ENCODE data around the gene TIGD3. TPM values are rescaled to one million over a fixed set of nuclear protein-coding genes. Genes with fewer than 3 reads are reported as not detected.

Gene TIGD3
- total and polyA plus RNA-seq, 5 donors = 0.14 to 0.23 (median 0.18) TPM; not detected in 1

DNA sequence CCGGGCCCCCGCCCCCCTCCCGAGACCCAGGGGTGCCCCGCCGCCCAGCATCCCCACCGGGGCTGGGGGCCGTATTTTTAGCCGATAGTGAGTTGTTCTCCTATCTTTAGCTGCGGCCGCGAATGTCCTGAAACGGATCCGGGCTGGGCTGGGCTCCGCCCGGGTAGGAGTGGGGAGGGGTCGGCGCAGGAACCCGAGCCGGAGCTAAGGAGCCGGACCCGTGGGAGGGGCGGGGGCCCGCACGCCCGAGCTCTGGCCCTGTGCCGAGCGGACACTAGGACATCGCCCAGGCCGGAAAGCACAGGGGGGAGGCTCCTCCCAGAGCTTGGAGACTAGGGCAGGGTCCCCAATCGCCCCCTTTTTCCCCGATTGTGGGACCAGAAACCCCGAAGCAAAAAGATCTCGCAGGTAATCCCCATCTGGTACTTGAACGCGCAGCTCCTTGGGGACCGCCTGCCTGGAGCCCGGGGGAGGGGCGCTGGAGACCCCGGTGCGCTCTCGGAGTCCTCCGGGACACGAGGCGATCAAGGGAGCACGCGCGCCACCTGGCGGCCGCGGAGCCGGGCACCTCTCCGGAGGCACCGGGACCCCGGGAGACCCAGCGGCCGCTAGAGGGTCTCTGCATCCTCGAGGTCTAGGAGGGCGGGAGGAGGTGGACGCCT is 39.2 kb upstream of the TIGD3 start:
- H3K4me1 ChIP-seq (ENCODE audit: control insufficient read depth, insufficient read depth, low read length) = peaks cover 8% of the 10 kb centered on the region
- peak overlapping the region; percentile 84 for H3K27ac ChIP-seq (ENCODE audit: low read length)
- no peaks in the 10 kb centered on the region for H3K9me3 ChIP-seq (ENCODE audit: control insufficient read depth, low read length)
- ATAC-seq (peak; percentile 72 to 74), DNase-seq (peak; percentile 87 to 96 (median 94))
- H3K4me3 ChIP-seq (ENCODE audit: low read length) = peak overlapping the region; percentile 84
- under 1% methylated on average over 59 of the region's 59 CpGs for WGBS
- no peaks in the 10 kb centered on the region for H3K27me3 ChIP-seq (ENCODE audit: control insufficient read depth, insufficient read depth)
- intact Hi-C loops (cut with DNase I) = loop anchor here (1.0 to 5.0 kb wide), 4 partner anchors 38 to 41 kb away; no protein-coding TSS in a partner anchor

- WGBS = 17% methylated on average over 8 of the region's 8 CpGs
- Histone ChIP-seq H3K27me3 (ENCODE audit: control insufficient read depth, insufficient read depth) (no peaks in the 10 kb centered on the region), H3K27ac (ENCODE audit: low read length) (peak overlapping the region; percentile 81), H3K9me3 (ENCODE audit: control insufficient read depth, low read length) (no peaks in the 10 kb centered on the region), H3K4me1 (ENCODE audit: control insufficient read depth, insufficient read depth, low read length) (peaks cover 5% of the 10 kb centered on the region), H3K4me3 (ENCODE audit: low read length) (peak overlapping the region; percentile 84)
- ATAC-seq = no peak
- intact Hi-C loops (cut with DNase I) = loop anchor here (1.0 to 5.0 kb wide), 4 partner anchors 39 to 41 kb away; no protein-coding TSS in a partner anchor
- DNase-seq = no peak
Observed at GRCh38 chr11:65315866-65316226, 38.7 kb upstream of the TIGD3 start.

GRCh38 chr11:65316227-65317024 is 38.1 kb upstream of the TIGD3 start:
- ATAC-seq = peak; percentile 15 to 41
- WGBS = 31% methylated on average over 20 of the region's 20 CpGs
- no peaks in the 10 kb centered on the region for H3K27me3 ChIP-seq (ENCODE audit: control insufficient read depth, insufficient read depth)
- DNase-seq = peak; percentile 73 to 82 (median 79)
- H3K9me3 ChIP-seq (ENCODE audit: control insufficient read depth, low read length) = no peaks in the 10 kb centered on the region
- peak overlapping the region; percentile 84 for H3K4me3 ChIP-seq (ENCODE audit: low read length)
- intact Hi-C loops (cut with DNase I) = loop anchor here in 1 of 4 donors (5.0 kb wide), 1 partner anchor 39 kb away; no protein-coding TSS in a partner anchor
- H3K4me1 ChIP-seq (ENCODE audit: control insufficient read depth, insufficient read depth, low read length) = peaks cover 3% of the 10 kb centered on the region
- H3K27ac ChIP-seq (ENCODE audit: low read length) = peak overlapping the region; percentile 81

DNA sequence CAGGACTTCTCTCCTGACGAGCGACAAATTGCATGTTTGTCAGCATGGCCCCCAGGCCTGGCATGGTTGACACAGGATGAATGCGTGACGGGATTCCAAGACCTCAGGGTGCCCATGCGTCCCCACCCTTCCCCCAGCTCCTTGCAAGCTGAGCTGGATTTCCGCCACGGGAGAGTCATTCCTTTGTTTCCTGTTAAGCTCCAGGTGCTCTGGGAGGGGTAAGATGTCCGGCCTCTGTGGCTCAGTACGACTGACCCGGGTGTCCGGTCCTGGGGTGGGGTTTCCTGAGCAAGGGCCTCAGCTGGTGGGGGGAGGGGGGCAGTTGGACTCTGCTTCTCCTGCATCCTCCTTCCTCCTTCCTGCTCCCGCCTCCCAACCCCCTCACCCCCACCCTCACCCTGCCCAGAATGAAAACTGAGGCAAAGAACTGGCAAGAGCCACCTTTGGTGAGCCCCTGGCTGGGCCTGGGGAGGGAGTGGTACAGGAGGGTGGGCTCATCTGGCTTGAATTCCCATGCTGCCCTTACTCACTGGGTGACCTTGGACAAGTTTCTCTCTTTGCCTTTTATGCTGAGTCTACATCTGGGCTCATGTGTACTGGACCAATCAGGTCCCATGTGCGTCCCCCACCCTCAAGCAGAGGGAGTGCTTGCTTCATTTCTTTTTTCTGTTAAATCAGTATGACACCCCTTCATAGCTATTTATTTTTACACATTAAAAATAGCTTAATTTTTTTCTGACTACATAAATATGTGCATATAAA is 37.3 kb upstream of the TIGD3 start:
- Histone ChIP-seq H3K4me3 (ENCODE audit: low read length) (peak overlapping the region; percentile 5), H3K4me1 (ENCODE audit: control insufficient read depth, insufficient read depth, low read length) (peaks cover 3% of the 10 kb centered on the region), H3K27me3 (ENCODE audit: control insufficient read depth, insufficient read depth) (no peaks in the 10 kb centered on the region), H3K9me3 (ENCODE audit: control insufficient read depth, low read length) (no peaks in the 10 kb centered on the region), H3K27ac (ENCODE audit: low read length) (peak overlapping the region; percentile 81)
- peak; percentile 86 to 90 (median 87) for DNase-seq
- WGBS = 31% methylated on average over 13 of the region's 13 CpGs
- peak; percentile 6 to 64 for ATAC-seq
- intact Hi-C loops (cut with DNase I) = loop anchor here in 1 of 4 donors (5.0 kb wide), 1 partner anchor 40 kb away; no protein-coding TSS in a partner anchor

DNA sequence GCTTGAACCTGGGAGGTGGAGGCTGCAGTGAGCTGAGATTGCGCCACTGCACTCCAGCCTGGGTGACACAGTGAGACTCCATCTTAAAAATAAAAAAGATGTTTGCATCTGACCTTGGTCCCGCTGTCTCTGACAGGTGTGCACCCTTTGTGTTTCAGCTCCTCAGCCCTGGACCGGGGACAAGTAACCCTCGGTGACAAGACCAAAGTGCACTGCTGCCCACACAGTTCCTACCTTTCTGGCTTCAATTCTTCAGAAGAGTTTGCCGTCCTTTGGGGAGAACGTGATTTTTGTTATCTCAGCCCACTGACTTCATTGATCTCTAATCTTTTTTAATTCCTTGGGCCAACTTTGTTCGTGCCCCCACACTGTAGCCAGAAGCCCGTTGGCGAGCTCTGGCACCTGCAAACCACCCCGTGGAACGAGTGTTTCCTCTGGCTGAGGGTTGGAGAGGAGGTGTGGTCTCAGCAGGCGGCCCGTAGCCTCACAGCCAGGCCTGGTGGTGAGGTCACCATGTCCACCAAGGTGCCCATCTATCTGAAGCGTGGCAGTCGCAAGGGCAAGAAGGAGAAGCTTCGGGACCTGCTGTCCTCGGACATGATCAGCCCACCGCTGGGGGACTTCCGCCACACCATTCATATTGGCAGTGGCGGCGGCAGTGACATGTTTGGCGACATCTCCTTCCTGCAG is 34.0 kb upstream of the TIGD3 start:
- no peak overlapping the region for H3K4me3 ChIP-seq (ENCODE audit: low read length)

DNA sequence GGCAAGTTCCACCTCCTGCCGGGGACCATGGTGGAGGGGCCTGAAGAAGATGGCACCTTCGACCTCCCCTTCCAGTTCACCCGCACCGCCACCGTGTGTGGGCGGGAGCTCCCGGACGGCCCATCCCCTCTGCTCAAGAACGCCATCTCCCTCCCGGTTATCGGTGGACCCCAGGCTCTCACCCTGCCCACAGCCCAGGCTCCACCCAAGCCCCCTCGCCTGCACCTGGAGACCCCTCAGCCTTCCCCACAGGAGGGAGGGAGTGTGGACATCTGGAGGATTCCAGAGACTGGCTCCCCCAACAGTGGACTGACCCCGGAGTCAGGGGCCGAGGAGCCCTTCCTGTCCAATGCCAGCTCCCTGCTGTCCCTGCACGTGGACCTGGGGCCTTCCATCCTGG is 33.5 kb upstream of the TIGD3 start:
- no peak for ATAC-seq
- Histone ChIP-seq H3K4me3 (ENCODE audit: low read length) (no peak overlapping the region), H3K9me3 (ENCODE audit: control insufficient read depth, low read length) (no peaks in the 10 kb centered on the region), H3K27me3 (ENCODE audit: control insufficient read depth, insufficient read depth) (no peaks in the 10 kb centered on the region), H3K4me1 (ENCODE audit: control insufficient read depth, insufficient read depth, low read length) (no peaks in the 10 kb centered on the region), H3K27ac (ENCODE audit: low read length) (no peak overlapping the region)
- intact Hi-C loops (cut with DNase I) = no loop called here
- WGBS = 83% methylated on average over 15 of the region's 15 CpGs
- peak in 1 of 3 donors; percentile 43 for DNase-seq

More for the DNA sequence above, 34.0 kb upstream of the TIGD3 start:
- H3K9me3 ChIP-seq (ENCODE audit: control insufficient read depth, low read length) = no peaks in the 10 kb centered on the region
- no peaks in the 10 kb centered on the region for H3K27me3 ChIP-seq (ENCODE audit: control insufficient read depth, insufficient read depth)
- no peak overlapping the region for H3K27ac ChIP-seq (ENCODE audit: low read length)
- no peaks in the 10 kb centered on the region for H3K4me1 ChIP-seq (ENCODE audit: control insufficient read depth, insufficient read depth, low read length)
- ATAC-seq (no peak), DNase-seq (peak in 1 of 3 donors; percentile 50)
- intact Hi-C loops (cut with DNase I) = no loop called here
- 80% methylated on average over 22 of the region's 22 CpGs for WGBS

DNA sequence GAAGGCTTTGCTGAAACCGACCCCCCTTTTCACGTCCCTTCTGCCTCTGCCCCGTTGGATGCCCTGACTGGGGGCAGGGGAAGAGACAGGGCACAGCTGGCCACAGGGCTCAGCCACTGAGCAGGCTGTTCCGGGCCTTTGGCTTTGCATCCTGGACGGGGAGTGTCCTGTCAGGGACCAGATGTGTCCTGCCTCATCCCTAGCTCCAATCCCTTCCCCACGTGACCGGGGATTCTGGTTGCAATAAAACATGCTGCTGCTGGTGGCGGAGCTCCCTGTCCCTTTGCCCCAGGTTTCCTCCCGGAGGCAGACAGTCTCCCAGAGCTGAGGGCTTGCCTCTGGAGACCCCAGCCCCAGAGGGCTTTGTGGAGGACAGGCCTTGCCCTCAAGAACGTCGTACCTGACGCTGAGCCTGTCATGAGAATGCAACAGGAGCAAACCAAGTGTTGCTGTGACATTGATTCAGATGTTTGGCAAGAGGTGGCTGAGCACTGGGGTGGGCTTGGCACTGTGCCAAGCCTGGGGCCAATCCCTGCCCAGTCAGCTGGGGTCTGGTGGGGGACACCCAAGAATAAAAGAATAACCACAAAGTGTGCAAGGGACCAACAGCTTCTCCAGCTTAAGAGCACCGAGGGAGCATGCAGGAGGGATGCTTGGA is 32.6 kb upstream of the TIGD3 start:
- WGBS = 57% methylated on average over 13 of the region's 13 CpGs
- no peaks in the 10 kb centered on the region for H3K9me3 ChIP-seq (ENCODE audit: control insufficient read depth, low read length)
- no peak overlapping the region for H3K4me3 ChIP-seq (ENCODE audit: low read length)
- no peaks in the 10 kb centered on the region for H3K27me3 ChIP-seq (ENCODE audit: control insufficient read depth, insufficient read depth)
- intact Hi-C loops (cut with DNase I) = no loop called here
- ATAC-seq (no peak), DNase-seq (no peak)
- H3K4me1 ChIP-seq (ENCODE audit: control insufficient read depth, insufficient read depth, low read length) = no peaks in the 10 kb centered on the region
- no peak overlapping the region for H3K27ac ChIP-seq (ENCODE audit: low read length)

DNA sequence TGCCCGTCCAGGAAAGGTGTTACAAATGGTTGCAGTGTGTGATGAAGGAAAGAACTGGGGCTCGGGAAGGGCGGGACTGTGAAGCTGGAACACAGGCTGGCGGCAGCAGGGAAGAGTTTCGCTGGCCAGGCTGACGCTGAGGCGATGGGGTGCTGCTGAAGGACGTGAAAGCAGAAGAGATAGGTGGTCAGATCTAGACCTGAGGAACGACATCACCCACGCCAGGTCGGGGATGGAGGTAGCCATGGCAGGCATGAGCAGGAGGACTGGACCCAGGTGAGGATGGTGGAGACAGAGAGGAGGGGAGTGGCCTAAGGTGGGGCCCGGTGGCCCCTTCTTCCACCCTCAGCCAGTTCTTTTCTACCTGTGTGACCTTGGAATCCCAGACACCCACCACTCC is 30.7 kb upstream of the TIGD3 start:
- ATAC-seq = peak; percentile 27 to 42
- no peak for DNase-seq
- H3K9me3 ChIP-seq (ENCODE audit: control insufficient read depth, low read length) = no peaks in the 10 kb centered on the region

GRCh38 chr11:65325435-65325834 is 29.1 kb upstream of the TIGD3 start:
- WGBS = 88% methylated on average over 4 of the region's 4 CpGs
- Histone ChIP-seq H3K27ac (ENCODE audit: low read length) (no peak overlapping the region), H3K27me3 (ENCODE audit: control insufficient read depth, insufficient read depth) (no peaks in the 10 kb centered on the region), H3K9me3 (ENCODE audit: control insufficient read depth, low read length) (no peaks in the 10 kb centered on the region), H3K4me3 (ENCODE audit: low read length) (no peak overlapping the region), H3K4me1 (ENCODE audit: control insufficient read depth, insufficient read depth, low read length) (no peaks in the 10 kb centered on the region)
- intact Hi-C loops (cut with DNase I) = no loop called here
- ATAC-seq (no peak), DNase-seq (no peak)

More for the DNA sequence above, 30.7 kb upstream of the TIGD3 start:
- no peak overlapping the region for H3K4me3 ChIP-seq (ENCODE audit: low read length)
- no peaks in the 10 kb centered on the region for H3K4me1 ChIP-seq (ENCODE audit: control insufficient read depth, insufficient read depth, low read length)
- WGBS = 66% methylated on average over 12 of the region's 12 CpGs
- intact Hi-C loops (cut with DNase I) = no loop called here
- no peak overlapping the region for H3K27ac ChIP-seq (ENCODE audit: low read length)
- no peaks in the 10 kb centered on the region for H3K27me3 ChIP-seq (ENCODE audit: control insufficient read depth, insufficient read depth)

DNA sequence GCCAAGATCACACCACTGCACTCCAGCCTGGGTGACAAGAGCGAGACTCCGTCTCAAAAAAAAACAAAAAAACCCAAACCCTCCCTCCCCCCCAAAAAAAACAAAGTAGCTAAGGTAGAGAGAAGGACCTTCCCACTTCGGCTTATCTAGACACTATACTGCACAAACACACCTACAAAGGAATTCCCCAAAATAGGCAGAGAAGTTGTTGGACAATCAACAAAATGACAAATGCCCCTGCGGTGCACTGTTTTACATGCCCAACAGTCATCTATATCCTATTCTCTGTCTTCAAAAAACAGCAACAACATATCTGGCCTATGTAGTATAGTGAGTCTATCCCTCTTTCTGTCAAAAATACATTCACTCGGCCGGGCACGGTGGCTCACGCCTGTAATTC is 27.5 kb upstream of the TIGD3 start:
- no peak for ATAC-seq
- no peak for DNase-seq
- Histone ChIP-seq H3K4me3 (ENCODE audit: low read length) (no peak overlapping the region), H3K27me3 (ENCODE audit: control insufficient read depth, insufficient read depth) (no peaks in the 10 kb centered on the region), H3K9me3 (ENCODE audit: control insufficient read depth, low read length) (no peaks in the 10 kb centered on the region), H3K4me1 (ENCODE audit: control insufficient read depth, insufficient read depth, low read length) (no peaks in the 10 kb centered on the region), H3K27ac (ENCODE audit: low read length) (no peak overlapping the region)
- intact Hi-C loops (cut with DNase I) = no loop called here
- 89% methylated on average over 8 of the region's 8 CpGs for WGBS
